Neuronal stem cell (in vitro differentiated cells): ENCODE measurements around the gene OLFM1.

Experiments used
- DNase-seq: peaks from one replicate; pipeline ENCODE4 v3.0.0-alpha.2; 2013; ENCODE audit warnings: low spot score
- H2AFZ ChIP-seq: one replicate; pipeline ENCODE4 v1.6.1; 2013; ENCODE audit warnings: mild to moderate bottlenecking, low read length, inconsistent platforms
- H2AK5ac ChIP-seq: 2 replicates; pipeline ENCODE4 v1.6.1; 2013; ENCODE audit warnings: low read depth, mild to moderate bottlenecking, inconsistent platforms, low read length, moderate library complexity, mixed read lengths
- H2BK120ac ChIP-seq: 2 replicates; pipeline ENCODE4 v1.6.1; 2013; ENCODE audit warnings: low read depth, mild to moderate bottlenecking, inconsistent platforms, low read length, moderate library complexity, mixed read lengths
- H2BK12ac ChIP-seq: one replicate; pipeline ENCODE4 v1.6.1; 2013; ENCODE audit warnings: low read length, inconsistent platforms
- H2BK15ac ChIP-seq: 2 replicates; pipeline ENCODE4 v1.6.1; 2013; ENCODE audit warnings: mild to moderate bottlenecking, low read length, inconsistent platforms, mixed read lengths
- H2BK5ac ChIP-seq: one replicate; pipeline ENCODE4 v1.6.1; 2013; ENCODE audit warnings: inconsistent platforms, mild to moderate bottlenecking, low read length, moderate library complexity
- H3K14ac ChIP-seq: one replicate; pipeline ENCODE4 v1.6.1; 2013; ENCODE audit warnings: low read length, inconsistent platforms
- H3K18ac ChIP-seq: 2 replicates; pipeline ENCODE4 v1.6.1; 2013; ENCODE audit warnings: low read length, inconsistent platforms
- H3K23ac ChIP-seq: 2 replicates; pipeline ENCODE4 v1.6.1; 2013; ENCODE audit warnings: low read depth, mild to moderate bottlenecking, mixed read lengths, low read length, inconsistent platforms; ENCODE audit not compliant: poor library complexity
- H3K27ac ChIP-seq: replicated peaks from 3 replicates; pipeline ENCODE4 v1.5.1; 2013; ENCODE audit warnings: low read length, inconsistent platforms
- H3K27me3 ChIP-seq, 3 experiments: 2 replicates each; pipeline ENCODE4 v1.6.1; 2013; ENCODE audit warnings: low read length in 3 of 3, mild to moderate bottlenecking in 2 of 3, inconsistent platforms in 1 of 3, low read depth in 1 of 3, mixed read lengths in 1 of 3, moderate library complexity in 1 of 3; ENCODE audit not compliant: control insufficient read depth in 3 of 3, insufficient read depth in 3 of 3
- H3K36me3 ChIP-seq, 2 donors: replicated peaks in 1 of 2; 2 replicates each; pipeline ENCODE4 v1.6.1; 2013; ENCODE audit warnings: low read length in 2 of 2; ENCODE audit not compliant: control insufficient read depth in 2 of 2, insufficient read depth in 2 of 2
- H3K4ac ChIP-seq: 2 replicates; pipeline ENCODE4 v1.6.1; 2013; ENCODE audit warnings: inconsistent platforms, mild to moderate bottlenecking, low read length, moderate library complexity
- H3K4me1 ChIP-seq, 2 donors: 1 replicate in 1 of 2; 2 replicates in 1 of 2; pipeline ENCODE4 v1.6.1; 2013; ENCODE audit warnings: low read length in 2 of 2, low read depth in 1 of 2; ENCODE audit not compliant: control insufficient read depth in 2 of 2, insufficient read depth in 1 of 2
- H3K4me2 ChIP-seq: one replicate; pipeline ENCODE4 v1.6.1; 2013; ENCODE audit warnings: mild to moderate bottlenecking, low read length, inconsistent platforms; ENCODE audit not compliant: insufficient read depth, poor library complexity, severe bottlenecking
- H3K4me3 ChIP-seq, 2 donors: 2 replicates each; pipeline ENCODE4 v1.5.1; 2013; ENCODE audit warnings: low read length in 2 of 2, mild to moderate bottlenecking in 2 of 2, inconsistent platforms in 1 of 2, moderate library complexity in 1 of 2
- H3K79me1 ChIP-seq: one replicate; pipeline ENCODE4 v1.6.1; 2013; ENCODE audit warnings: low read depth, mild to moderate bottlenecking, inconsistent platforms, low read length, moderate library complexity
- H3K9ac ChIP-seq: one replicate; pipeline ENCODE4 v1.6.1; 2013; ENCODE audit warnings: mild to moderate bottlenecking, low read depth, low read length, inconsistent platforms; ENCODE audit not compliant: poor library complexity
- H3K9me3 ChIP-seq, 2 donors: replicated peaks in 1 of 2; 2 replicates each; pipeline versions ENCODE3 to v1.6.1; 2013; ENCODE audit warnings: low read length in 2 of 2, mild to moderate bottlenecking in 2 of 2, inconsistent platforms in 1 of 2, low read depth in 1 of 2, mixed read lengths in 1 of 2, moderate library complexity in 1 of 2; ENCODE audit not compliant: control insufficient read depth in 2 of 2, insufficient read depth in 1 of 2
- H4K8ac ChIP-seq: one replicate; pipeline ENCODE4 v1.6.1; 2013; ENCODE audit warnings: low read depth, mild to moderate bottlenecking, inconsistent platforms, low read length, moderate library complexity
- H4K91ac ChIP-seq: one replicate; pipeline ENCODE4 v1.6.1; 2013; ENCODE audit warnings: low read length, low read depth, mild to moderate bottlenecking, inconsistent platforms; ENCODE audit not compliant: poor library complexity
- WGBS, 2 donors: extraction: QIAGEN DNeasy Blood & Tissue Kit; methylation state at CpG; one replicate each; pipeline ENCODE4 v1.1.7; 2013; ENCODE audit warnings: missing lambda C conversion rate in 2 of 2, mixed read lengths in 1 of 2; ENCODE audit not compliant: insufficient read length in 2 of 2, insufficient replicate concordance in 1 of 2; ENCODE audit errors: extremely low coverage in 2 of 2; 5-methylcytosine and 5-hydroxymethylcytosine counted together

OLFM1 gene

GRCh38 chr9:135167849-135168655 lies 80.6 kb downstream of the OLFM1 start:
- DNase-seq = no peak
- H2BK15ac ChIP-seq = no peak overlapping the region
- H3K9ac ChIP-seq = no peak overlapping the region
- no peak overlapping the region for H2AFZ ChIP-seq
- no peak overlapping the region for H2BK12ac ChIP-seq
- no peak overlapping the region for H4K91ac ChIP-seq
- no CpG with 5 or more reads among the region's 23 CpGs for WGBS, 2 donors
- no peak overlapping the region for H3K18ac ChIP-seq
- no peak overlapping the region for H3K23ac ChIP-seq
- H3K14ac ChIP-seq = no peak overlapping the region
- H4K8ac ChIP-seq = no peak overlapping the region
- peaks cover 0 to 5% of the 10 kb centered on the region in 2 donors for H3K9me3 ChIP-seq
- H3K36me3 ChIP-seq = no peaks in the 10 kb centered on the region
- peak overlapping the region; percentile 35 for H2AK5ac ChIP-seq
- no peak overlapping the region for H2BK120ac ChIP-seq
- H3K27me3 ChIP-seq = peaks cover 0 to 25% (median 0%) of the 10 kb centered on the region in 3 experiments
- H3K4me3 ChIP-seq = no peak overlapping the region
- H3K4me2 ChIP-seq = no peak overlapping the region
- peaks cover 0 to 6% of the 10 kb centered on the region in 2 donors for H3K4me1 ChIP-seq
- H3K79me1 ChIP-seq = no peaks in the 10 kb centered on the region
- H3K27ac ChIP-seq = no peak overlapping the region
- H2BK5ac ChIP-seq = no peak overlapping the region
- H3K4ac ChIP-seq = no peak overlapping the region

GRCh38 chr9:135169709-135170226 lies 82.3 kb downstream of the OLFM1 start:
- no peaks in the 10 kb centered on the region for H3K79me1 ChIP-seq
- no peak overlapping the region for H2BK5ac ChIP-seq
- WGBS, 2 donors = no CpG with 5 or more reads among the region's 10 CpGs
- no peak overlapping the region for H2AK5ac ChIP-seq
- H2BK12ac ChIP-seq = no peak overlapping the region
- no peak for DNase-seq
- H4K91ac ChIP-seq = no peak overlapping the region
- H3K27ac ChIP-seq = no peak overlapping the region
- peak overlapping the region; percentile 59 for H3K14ac ChIP-seq
- no peak overlapping the region for H3K4me2 ChIP-seq
- peak overlapping the region in 1 of 2 donors; percentile 61 for H3K4me3 ChIP-seq
- peak overlapping the region; percentile 82 for H3K9ac ChIP-seq
- no peak overlapping the region for H4K8ac ChIP-seq
- no peaks in the 10 kb centered on the region for H3K36me3 ChIP-seq
- H3K23ac ChIP-seq = peak overlapping the region; percentile 38
- peaks cover 0 to 5% of the 10 kb centered on the region in 2 donors for H3K9me3 ChIP-seq
- peaks cover 0 to 6% of the 10 kb centered on the region in 2 donors for H3K4me1 ChIP-seq
- no peak overlapping the region for H2BK15ac ChIP-seq
- H2BK120ac ChIP-seq = no peak overlapping the region
- no peak overlapping the region for H3K4ac ChIP-seq
- peak overlapping the region; percentile 1 for H3K18ac ChIP-seq
- H2AFZ ChIP-seq = no peak overlapping the region
- H3K27me3 ChIP-seq = peaks cover 0 to 25% (median 0%) of the 10 kb centered on the region in 3 experiments

GRCh38 chr9:135170535-135170934 lies 83.1 kb downstream of the OLFM1 start:
- no CpG with 5 or more reads among the region's 14 CpGs for WGBS, 2 donors
- Histone ChIP-seq H3K36me3 (no peaks in the 10 kb centered on the region), H3K9me3 (peaks cover 0 to 5% of the 10 kb centered on the region in 2 donors), H4K8ac (no peak overlapping the region), H3K4me2 (no peak overlapping the region), H2AFZ (no peak overlapping the region), H3K9ac (no peak overlapping the region), H3K23ac (no peak overlapping the region), H4K91ac (no peak overlapping the region), H2BK120ac (no peak overlapping the region), H3K27ac (no peak overlapping the region), H3K79me1 (no peaks in the 10 kb centered on the region), H2BK15ac (no peak overlapping the region), H2AK5ac (no peak overlapping the region), H3K4me1 (peaks cover 0 to 4% of the 10 kb centered on the region in 2 donors), H3K4ac (no peak overlapping the region), H3K14ac (no peak overlapping the region), H3K4me3 (no peak overlapping the region), H2BK5ac (no peak overlapping the region), H3K27me3 (peaks cover 0 to 19% (median 0%) of the 10 kb centered on the region in 3 experiments), H2BK12ac (no peak overlapping the region), H3K18ac (no peak overlapping the region)
- DNase-seq = no peak
